HG02623 (cell line): ENCODE data around the gene SLC30A4.
A peak's percentile ranks its signal among the peaks of the same experiment; 100 is the strongest.
"Not testable (repeated sequence)": the region's sequence is repeated elsewhere in the genome, so short reads cannot be mapped to it uniquely, and the experiment has no call there.

Experiments
- ATAC-seq: cut with Tn5 transposase; IDR thresholded peaks from one replicate; pipeline ENCODE4 v1.9.1; 2021; ENCODE audit warnings: moderate library complexity; ENCODE audit not compliant: unreplicated experiment

SLC30A4 gene

DNA sequence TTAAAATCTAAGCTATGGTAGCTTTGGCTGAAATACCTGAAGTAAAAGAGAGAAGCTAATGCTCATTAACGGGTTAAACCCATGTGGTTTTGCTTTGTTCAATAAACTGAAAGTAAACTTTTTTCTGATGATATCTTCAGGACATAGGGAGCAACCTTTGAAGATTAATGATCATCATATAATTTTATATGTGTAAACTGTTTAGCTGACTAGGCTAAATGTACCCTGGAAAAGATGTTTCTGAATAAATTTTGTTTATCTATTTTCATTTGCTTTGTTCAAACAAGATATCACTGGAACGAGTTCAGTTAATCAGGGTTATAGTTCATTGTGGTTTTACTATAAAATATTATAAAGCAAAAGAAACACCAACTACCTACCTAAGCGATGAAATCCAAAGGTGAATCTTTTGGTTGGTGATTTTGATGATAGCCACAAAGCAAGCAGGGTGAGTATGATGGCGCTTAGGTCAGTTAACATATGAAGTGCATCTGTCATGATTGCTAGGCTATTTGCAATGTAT is 11.7 kb downstream of the SLC30A4 start:
- no peak for ATAC-seq

DNA sequence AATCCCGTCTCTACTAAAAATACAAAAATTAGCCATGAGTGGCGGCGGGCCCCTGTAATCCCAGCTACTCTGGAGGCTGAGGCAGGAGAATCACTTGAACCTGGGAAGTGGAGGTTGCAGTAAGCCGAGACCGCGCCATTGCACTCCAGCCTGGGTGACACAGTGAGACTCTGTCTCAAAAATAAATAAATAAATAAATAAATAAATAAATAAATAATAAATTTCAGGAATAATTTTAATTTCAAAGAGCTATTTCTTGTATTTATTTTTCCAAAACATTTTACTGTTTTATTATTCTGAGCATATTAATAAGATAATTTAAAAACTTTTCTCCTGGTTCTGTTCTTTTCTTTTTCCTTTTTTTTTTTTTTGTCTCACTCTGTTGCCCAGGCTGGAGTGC is 15.4 kb downstream of the SLC30A4 start:
- not testable (repeated sequence) for ATAC-seq

DNA sequence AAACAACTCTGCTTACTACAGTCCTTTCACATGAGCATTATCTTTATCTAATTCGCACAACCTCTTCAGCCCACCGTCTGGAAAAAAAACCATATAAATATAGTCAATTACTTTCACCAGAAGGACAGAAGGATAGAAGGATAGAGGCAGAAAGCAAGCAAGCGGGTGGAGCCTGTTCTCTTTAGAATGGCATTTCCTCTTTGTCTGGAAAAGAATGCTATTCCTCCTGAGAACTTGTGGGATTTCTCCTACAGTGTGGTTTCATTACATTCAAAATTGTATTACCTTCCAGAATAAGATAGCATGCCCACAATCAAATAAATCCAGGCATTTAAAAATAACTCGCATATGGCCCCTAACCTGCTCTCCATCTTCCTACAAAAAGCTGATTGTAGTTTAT is 23.1 kb downstream of the SLC30A4 start:
- ATAC-seq = no peak

DNA sequence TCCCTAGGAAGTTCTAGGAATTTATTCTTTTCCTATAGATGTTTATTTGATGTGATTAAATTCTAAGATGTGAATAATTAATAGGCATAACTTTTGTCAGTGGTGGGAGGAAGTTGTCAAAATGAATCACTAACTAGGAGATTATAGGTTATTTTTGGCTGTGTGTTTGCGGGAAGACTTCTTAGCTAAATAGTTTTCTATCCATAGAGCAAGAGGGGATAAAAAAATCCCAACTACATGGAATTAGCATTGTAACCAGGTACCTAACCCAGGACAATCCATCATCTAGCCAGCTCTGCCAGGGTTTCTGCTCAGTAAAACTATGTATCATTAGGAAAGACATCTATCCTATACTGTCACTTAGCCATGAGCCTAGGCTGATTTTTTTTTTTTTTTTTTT is 23.9 kb downstream of the SLC30A4 start:
- no peak for ATAC-seq

DNA sequence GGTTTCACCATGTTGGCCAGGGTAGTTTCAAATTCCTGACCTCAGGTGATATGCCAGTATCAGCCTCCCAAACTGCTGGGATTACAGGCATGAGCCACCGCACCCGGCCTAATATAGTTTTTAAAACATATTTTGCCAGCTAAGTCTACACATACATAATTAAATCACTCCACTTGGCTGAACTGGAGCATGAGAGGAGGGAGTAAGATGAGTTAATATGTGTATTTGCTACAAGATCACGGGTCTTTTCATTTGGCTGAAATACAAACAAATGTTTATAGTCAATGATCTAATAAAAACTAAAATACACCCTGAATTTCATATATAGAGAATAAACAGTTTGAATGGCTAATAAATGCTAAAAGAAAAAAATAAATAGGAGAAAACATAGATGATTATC is 25.3 kb downstream of the SLC30A4 start:
- ATAC-seq = no peak

DNA sequence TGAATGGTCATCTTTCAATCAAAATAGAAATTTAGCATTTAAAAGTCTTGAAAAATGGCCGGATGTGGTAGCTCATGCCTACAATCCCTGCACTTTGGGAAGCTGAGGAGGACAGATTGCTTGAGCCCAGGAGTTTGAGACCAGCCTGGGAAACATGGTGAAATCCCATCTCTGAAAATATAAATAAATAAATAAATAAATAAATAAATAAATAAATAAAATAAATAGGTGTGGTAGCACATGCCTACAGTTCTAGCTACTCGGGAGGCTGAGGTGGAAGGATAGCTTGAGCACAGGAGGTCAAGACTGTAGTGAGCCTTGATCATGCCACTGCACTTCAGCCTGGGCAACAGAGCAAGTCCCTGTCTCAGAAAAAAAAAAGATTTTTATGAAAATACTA is 25.9 kb downstream of the SLC30A4 start:
- no peak for ATAC-seq

DNA sequence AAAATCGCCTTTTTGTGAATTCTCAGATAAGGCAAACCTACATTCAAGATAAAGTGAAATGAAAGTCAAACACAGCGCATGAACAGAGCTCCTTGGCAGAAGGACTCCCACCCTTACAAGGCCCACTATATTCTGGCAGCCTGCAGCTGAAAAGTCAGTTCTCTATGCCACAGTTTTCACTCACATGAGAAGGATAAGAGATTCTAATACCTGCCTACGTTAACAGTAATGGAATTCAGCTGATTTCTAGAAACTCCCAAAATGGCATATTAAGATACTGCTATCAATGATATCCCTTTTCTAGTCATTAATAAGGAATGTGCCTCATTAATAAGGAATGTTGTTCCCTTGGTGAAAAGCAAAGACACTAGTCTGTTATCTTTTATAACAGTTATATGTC is 27.0 kb downstream of the SLC30A4 start:
- no peak for ATAC-seq

DNA sequence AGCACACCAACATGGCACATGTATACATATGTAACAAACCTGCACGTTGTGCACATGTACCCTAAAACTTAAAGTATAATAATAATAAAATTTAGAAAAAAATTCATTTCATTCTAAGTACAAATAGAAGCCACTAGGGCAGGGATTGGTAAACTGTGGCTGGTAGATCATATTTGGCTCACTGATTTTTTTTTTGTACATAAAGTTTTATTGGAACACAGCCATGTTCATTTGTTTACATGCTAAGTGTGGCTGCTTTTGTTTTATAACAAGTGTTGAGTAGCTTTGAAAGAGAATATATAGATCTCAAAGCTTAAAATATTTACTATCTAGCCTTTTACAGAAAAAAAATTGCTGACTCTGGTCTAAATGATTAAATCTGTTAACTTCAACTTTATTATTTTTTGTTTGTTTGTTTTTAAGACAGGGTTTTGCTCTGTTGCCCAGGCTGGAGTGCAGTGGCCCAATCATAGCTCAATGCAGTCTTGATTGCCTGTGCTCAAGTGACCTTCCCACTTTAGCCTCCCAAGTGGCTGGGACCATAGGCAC is 32.8 kb downstream of the SLC30A4 start:
- no peak for ATAC-seq

DNA sequence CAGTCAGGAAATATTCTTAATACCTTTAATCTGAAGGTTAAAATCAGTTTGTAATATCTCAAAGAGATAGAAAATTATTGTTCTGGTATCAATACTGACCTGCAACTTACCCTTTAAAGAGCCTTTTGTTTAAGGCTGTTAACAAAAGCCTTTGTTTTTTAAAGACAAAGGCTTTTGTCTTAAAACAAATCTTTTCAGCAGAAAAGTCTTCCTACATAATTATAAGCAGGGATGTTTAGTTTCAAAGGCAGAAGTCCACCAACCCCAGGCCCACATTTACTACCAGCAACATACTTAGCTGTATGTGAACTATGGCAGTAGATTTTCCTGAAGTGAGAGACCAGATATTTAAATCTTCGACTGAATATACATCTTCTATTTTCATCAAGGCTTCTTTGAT is 36.2 kb downstream of the SLC30A4 start:
- no peak for ATAC-seq

DNA sequence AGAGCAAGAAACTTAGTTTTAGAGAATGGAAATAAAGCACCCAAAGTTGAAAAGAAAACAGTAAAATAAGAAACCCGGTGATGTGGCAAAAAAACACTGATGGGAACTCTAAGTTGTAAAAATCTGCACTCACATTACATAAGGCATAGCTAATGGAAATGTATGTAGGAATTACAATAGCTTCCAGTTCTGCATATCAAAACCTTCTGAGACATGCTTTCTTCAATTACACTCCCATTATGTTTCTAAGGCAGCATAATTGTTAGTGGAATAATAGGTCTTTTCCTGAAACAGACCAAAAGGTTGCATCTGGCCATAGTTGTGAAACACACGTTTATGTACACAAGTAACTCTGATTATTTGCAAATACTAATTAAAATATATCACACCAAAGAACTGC is 41.4 kb downstream of the SLC30A4 start:
- no peak for ATAC-seq

DNA sequence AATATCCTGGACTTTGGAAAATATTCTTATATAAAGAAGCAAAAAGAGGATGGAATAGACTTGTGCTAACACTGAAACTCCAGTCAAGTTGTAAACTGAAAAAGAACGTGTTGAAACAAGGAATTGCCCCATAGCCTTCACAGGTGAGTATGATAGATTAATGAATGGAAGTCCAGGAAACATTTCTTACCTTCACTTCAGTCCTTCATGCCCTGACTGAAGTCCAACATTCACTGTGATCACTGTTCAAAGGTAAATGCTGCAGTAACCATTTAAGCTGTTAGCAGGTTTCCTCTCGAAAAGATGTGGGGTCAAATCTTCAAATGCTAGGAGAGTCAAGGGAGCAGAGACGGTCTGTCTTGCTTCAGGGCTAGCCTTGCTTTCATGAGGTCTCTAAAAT is 46.1 kb downstream of the SLC30A4 start:
- ATAC-seq = no peak

DNA sequence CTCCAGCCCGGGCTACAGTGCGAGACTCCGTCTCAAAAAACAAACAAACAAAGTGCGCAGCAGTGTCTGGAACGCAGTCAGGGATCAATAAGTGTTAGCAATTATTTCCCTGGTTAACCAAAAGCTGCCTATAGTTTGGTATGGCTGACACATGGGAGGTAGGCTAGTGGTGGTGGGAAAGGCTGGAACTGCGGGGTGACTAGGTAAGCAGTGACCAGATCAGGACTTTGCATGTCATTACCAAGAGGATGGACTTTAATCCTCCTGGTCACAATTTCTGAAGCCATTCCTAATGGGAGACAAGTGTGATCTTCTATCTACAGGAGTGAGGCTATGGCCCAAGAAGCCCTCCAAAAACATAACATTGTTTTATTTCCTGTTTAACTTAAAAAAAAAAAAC is 47.8 kb downstream of the SLC30A4 start:
- no peak for ATAC-seq

DNA sequence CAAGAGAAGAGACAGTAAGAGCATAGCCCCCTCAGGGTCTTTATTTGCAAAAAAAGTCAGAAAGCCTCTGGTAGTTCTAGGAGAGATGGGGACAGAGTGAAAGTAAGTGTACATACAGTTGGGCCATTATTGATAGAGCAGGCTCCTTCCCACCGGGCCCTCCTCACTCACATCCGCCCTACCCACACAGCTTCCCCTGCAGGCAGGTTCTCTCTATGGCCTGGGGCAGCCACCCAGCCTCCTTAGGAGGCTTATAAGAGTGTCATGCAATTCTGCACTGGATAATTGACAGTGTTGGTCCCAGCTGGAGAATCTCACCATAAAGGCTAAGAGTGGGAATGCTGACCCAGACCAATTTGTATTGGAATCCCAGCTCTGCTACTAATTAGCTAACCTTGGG is 49.5 kb downstream of the SLC30A4 start:
- no peak for ATAC-seq

DNA sequence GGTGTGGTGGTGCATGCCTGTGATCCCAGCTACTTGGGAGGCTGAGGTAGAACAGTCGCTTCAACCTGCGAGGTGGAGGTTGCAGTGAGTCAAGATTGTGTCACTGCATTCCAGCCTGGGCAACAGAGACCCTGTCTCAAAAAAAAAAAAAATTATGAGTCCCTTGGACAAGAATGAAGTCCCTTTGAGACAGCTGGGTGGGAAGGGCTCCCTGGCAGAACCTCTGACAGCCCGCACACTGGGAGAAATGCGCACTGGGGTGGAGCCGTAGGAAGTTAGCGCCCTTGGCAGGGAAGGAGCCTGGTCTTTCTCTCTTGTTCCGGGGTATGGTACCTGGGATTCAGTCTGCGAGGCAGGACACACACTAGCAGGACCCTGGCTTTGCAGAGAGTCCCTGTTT is 51.4 kb downstream of the SLC30A4 start:
- no peak for ATAC-seq

DNA sequence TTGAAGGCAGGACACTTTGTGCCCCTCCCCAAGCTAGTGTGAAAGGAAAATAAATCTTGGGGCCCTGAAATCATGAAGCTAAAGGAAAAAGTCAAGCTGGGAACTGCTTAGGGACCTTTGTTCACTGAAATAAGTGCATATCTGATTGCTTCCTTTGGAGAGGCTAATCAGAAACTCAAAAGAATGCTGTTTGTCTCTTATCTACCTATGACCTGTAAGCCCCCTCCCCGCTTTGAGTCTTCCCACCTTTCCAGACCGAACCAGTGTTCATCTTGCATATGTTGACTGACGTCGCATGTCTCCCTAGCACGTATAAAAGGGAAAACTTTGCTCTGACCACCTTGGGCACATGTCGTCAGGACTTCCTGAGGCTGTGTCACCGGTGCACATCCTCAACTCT is 53.1 kb downstream of the SLC30A4 start:
- ATAC-seq = no peak

DNA sequence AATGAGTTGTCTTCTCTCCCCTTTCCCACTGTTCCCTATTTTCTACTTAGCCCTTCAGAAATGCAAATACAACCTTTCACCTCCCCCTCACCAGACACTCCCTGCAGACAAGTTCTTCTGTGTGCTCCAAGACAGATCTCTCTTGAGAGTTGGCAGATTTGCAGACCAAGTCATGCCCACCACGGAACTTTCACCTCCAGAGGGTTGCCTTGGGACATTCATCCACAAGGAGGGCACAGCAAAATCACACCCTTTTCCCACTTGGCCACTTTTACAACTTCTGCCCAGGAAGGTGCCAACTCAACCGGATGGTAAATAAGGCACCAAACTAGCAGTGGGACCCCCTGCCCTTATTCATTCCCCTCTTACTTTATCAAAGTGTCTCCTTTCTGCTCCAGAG is 53.5 kb downstream of the SLC30A4 start:
- ATAC-seq = no peak

DNA sequence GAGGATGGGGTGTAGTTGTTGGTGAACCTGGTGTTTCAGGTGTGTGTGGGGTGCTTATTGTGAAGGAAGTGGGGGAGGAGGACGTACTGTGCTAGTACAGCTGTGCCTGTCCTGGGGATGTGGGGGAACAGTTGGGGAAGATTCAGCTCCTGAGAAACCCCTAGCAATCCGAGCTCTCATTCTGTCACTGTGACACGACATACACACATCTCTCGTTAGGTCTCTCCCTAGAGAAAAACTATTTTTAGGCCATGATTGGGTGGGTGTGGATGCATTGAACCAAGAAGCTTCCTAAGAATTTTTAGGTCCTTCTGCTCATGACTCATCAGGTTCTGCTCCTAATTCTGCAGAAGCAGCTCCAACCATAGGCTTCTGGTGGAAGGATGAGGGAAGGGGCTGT is 54.3 kb downstream of the SLC30A4 start:
- ATAC-seq = no peak

DNA sequence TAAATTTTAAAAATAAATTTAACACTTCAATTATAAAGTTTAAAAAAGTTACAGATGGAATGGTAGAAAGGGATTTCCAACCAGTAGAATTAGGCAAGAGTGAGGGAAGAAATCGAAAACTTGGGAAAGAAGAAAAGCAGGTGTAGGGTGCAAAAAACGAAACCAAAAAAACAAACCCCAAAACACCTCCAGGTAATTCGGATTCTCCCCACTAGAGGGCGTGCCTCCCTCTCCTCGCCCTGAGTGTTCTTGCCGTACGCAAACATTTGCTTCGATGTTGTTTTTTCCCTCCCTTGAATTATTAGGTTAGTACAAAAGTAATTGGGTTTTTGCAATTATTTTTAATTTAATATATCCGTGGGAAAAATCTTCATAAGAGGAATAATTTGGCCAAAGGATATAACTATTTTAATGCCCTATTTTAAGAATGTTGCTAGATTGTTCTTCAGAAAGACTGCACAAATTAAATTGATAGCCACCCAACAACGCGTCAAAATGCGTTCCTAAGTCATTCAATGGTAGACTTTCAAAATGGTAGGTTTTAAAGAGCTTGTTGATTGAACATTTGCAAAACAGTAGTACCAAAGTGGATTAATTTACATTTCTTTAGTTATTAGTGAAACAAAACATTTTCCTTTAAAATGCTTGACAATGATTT is 63.7 kb downstream of the SLC30A4 start:
- ATAC-seq = no peak

DNA sequence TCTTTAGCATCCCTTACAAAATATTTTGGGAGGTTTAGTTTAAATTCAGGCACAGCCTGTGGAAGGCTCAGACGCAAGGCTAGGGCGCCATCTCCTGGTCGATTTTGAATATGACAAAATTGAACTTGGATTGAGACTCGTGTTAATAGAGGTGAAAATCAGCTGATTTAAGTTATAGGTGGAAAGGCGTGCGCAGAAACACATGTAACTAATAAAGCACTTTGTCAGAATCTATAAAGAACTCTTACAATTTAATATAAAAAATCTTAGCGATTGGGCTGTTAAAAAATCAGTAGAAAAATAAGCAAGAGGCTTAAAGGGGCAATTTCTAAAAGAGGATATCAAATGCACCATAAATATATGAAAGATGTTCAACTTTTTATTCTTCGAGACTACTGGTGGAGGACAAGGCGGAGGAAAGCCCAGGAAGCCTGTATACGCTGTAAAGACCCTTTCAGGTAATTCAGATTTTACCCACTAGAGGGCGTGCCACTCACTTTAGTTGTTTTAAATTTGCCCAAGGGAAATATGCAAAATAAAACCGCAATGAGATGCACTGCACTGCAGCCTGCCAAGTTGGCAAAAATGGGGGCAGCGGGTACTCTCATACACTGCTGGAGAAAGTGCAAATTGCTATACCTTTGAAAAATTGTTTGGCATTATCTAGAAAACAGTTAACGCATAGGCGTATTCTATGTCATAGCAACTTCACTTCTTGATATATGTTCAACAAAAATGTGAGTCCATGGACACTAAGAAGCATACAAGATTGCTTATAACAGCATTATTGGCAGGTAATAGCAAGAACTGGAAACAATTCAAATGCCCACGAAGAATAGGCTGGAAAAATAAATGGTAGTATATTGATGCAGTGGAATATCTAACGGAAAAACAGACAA is 64.7 kb downstream of the SLC30A4 start:
- peak; percentile 61 for ATAC-seq

DNA sequence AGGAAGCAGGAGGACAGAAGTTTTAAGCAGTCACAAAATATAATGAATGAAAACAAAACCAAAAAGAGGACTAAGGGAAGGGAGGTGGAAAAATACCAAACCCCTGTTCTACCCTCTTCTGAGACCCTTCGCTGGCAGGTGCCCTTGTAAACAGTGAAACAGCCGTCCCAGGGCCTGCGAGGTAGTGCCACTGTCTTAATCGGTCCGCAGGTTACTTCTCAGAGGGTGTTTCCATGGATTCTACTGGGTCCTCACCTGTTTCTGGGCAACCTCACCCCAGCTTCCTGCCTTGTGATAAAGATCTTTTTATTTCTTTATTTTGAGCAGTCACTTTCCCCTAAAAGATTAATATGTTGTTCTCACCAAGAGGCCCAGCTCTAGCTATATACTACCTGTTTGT is 65.3 kb downstream of the SLC30A4 start:
- no peak for ATAC-seq

DNA sequence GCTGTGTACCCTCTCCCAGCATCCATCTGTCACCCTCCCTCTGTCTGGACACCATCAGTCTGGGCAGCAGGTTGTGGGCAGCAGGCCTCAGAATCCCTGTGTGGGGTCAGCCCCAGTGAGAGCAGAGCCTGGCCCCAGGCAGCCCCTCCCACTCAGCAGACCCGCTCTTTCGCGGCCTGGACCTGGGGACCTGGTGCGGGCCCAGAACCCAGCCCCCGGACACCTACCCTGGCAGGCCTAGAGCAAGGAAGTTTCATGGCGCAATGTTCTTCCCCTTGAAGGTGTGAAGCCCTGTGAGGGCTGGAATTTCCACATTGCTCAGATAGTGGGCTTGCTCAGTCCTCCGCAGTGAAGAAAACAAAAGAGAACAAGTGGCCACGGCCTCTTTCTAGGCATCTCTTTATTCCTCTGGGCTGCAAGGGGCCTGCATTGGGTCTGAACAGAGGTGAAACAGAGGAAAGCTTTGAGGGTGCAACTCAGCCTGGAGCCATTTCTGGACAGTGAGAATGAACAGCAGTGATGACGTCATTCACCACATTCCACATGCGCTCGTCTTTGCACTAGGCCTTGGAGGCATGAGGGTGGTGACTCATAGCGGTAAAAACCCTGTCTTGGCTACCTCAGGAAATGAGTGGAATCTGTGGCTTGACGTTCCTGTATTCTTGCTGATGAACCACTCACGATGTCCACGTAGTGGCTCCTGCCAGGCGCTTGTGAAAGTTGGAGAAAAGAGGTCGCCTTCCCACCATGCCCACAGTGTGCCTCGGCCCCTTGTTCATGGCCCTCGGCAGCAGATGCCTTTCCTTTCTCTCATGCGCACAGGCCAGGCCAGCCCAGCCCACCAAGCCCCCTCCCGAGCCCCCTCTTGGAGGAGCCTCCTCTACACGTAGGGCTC is 66.1 kb downstream of the SLC30A4 start:
- no peak for ATAC-seq
